Measurements from ENCODE around the gene KRT8.

KRT8 gene

GRCh38 chr12:52910248-52910883, 5.5 kb upstream of the KRT8 start:
- no peak for DNase-seq (ENCODE audit: low read depth)
- H3K4me3 ChIP-seq (ENCODE audit: low read depth, low read length) = no peak overlapping the region
- no peak for TF ChIP-seq CTCF (IDR thresholded peaks at IDR 0.05; ENCODE audit: low read depth, low read length, missing control alignments)

GRCh38 chr12:52909796-52910195, 4.9 kb upstream of the KRT8 start:
- DNase-seq (ENCODE audit: low read depth) = no peak
- no peak for TF ChIP-seq CTCF (IDR thresholded peaks at IDR 0.05; ENCODE audit: low read depth, low read length, missing control alignments)
- no peak overlapping the region for H3K4me3 ChIP-seq (ENCODE audit: low read depth, low read length)

GRCh38 chr12:52909331-52909730, 4.5 kb upstream of the KRT8 start:
- DNase-seq (ENCODE audit: low read depth) = no peak
- TF ChIP-seq CTCF (IDR thresholded peaks at IDR 0.05; ENCODE audit: low read depth, low read length, missing control alignments) = no peak
- no peak overlapping the region for H3K4me3 ChIP-seq (ENCODE audit: low read depth, low read length)

GRCh38 chr12:52907092-52907810, 2.4 kb upstream of the KRT8 start:
- DNase-seq (ENCODE audit: low read depth) = no peak
- no peak overlapping the region for H3K4me3 ChIP-seq (ENCODE audit: low read depth, low read length)
- no peak for TF ChIP-seq CTCF (IDR thresholded peaks at IDR 0.05; ENCODE audit: low read depth, low read length, missing control alignments)

- no peak for TF ChIP-seq CTCF (IDR thresholded peaks at IDR 0.05; ENCODE audit: low read depth, low read length, missing control alignments)
- DNase-seq (ENCODE audit: low read depth) = no peak
- no peak overlapping the region for H3K4me3 ChIP-seq (ENCODE audit: low read depth, low read length)
These were observed 1.3 kb upstream of the KRT8 start for GRCh38 chr12:52906191-52906601.

GRCh38 chr12:52903855-52904508, 894 bp downstream of the KRT8 start:
- no peak overlapping the region for H3K4me3 ChIP-seq (ENCODE audit: low read depth, low read length)
- no peak for DNase-seq (ENCODE audit: low read depth)
- TF ChIP-seq CTCF (IDR thresholded peaks at IDR 0.05; ENCODE audit: low read depth, low read length, missing control alignments) = no peak

Measured in GM12864 (cell line).